ENCODE results near the gene RPL29. TPM values are rescaled to one million over a fixed set of nuclear protein-coding genes. Genes with fewer than 3 reads are reported as not detected.

Gene RPL29
- total and polyA plus RNA-seq, 2 of the 13 experiments (the other 11 are each of a cell fraction or from before 2014, with no cell fraction given), result 1,348 to 2,263 TPM

DNA sequence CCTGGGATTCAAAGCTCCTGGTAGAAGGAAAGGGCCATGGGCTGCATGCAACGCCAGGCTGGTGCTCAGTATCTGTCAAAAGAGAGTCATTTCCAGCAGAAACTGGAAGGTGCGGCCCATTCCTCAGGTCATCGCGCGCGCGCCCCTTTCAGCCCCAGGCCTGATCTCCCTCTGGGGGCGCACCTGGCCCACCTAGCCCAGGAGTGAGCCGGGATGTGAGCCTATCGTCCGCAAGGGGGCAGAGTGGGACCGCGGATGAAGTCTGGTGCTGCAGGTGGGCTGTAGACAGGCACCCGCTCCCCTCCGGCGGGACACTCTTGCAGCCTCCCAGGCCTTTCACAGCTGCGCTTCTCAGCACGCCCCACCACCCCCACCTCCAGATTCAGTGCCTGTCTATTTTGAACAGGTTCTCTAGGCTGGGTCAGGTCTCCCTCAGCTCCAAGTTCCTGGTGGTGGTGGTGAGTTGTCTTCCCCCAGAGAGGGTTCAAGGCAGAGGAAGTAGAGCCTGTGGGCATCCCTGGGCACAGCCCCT, 5.8 kb upstream of the RPL29 start (continued):
- TF ChIP-seq, protein P1, sequence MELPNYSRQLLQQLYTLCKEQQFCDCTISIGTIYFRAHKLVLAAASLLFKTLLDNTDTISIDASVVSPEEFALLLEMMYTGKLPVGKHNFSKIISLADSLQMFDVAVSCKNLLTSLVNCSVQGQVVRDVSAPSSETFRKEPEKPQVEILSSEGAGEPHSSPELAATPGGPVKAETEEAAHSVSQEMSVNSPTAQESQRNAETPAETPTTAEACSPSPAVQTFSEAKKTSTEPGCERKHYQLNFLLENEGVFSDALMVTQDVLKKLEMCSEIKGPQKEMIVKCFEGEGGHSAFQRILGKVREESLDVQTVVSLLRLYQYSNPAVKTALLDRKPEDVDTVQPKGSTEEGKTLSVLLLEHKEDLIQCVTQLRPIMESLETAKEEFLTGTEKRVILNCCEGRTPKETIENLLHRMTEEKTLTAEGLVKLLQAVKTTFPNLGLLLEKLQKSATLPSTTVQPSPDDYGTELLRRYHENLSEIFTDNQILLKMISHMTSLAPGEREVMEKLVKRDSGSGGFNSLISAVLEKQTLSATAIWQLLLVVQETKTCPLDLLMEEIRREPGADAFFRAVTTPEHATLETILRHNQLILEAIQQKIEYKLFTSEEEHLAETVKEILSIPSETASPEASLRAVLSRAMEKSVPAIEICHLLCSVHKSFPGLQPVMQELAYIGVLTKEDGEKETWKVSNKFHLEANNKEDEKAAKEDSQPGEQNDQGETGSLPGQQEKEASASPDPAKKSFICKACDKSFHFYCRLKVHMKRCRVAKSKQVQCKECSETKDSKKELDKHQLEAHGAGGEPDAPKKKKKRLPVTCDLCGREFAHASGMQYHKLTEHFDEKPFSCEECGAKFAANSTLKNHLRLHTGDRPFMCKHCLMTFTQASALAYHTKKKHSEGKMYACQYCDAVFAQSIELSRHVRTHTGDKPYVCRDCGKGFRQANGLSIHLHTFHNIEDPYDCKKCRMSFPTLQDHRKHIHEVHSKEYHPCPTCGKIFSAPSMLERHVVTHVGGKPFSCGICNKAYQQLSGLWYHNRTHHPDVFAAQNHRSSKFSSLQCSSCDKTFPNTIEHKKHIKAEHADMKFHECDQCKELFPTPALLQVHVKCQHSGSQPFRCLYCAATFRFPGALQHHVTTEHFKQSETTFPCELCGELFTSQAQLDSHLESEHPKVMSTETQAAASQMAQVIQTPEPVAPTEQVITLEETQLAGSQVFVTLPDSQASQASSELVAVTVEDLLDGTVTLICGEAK (IDR thresholded peaks at IDR 0.05), result no peak
- TF ChIP-seq, protein P1 (CRISPR knock-in tag; IDR thresholded peaks at IDR 0.05), result no peak
- TF ChIP-seq KMT2A (CRISPR knock-in tag; IDR thresholded peaks at IDR 0.05) (no peak), ZNF678 (CRISPR knock-in tag; IDR thresholded peaks at IDR 0.05) (no peak), HHEX (CRISPR knock-in tag; IDR thresholded peaks at IDR 0.05) (no peak), ZNF337 (CRISPR knock-in tag; IDR thresholded peaks at IDR 0.05; ENCODE audit: borderline replicate concordance, low read depth) (no peak), TCF7L2 (IDR thresholded peaks at IDR 0.05; ENCODE audit: low read depth, low read length) (no peak), XRCC5 (optimal IDR thresholded peaks at IDR 0.05; ENCODE audit: low read length) (peak; percentile 86), TEAD2 (CRISPR knock-in tag; IDR thresholded peaks at IDR 0.05) (no peak), POLR2AphosphoS2 (IDR thresholded peaks at IDR 0.05; ENCODE audit: low read depth, low read length) (no peak), FOXA1 (IDR thresholded peaks at IDR 0.05) (no peak), FOXA1 (CRISPR knock-in tag; IDR thresholded peaks at IDR 0.05) (no peak), NR2F2 (IDR thresholded peaks at IDR 0.05; ENCODE audit: borderline replicate concordance, low read depth) (no peak), AGO1 (IDR thresholded peaks at IDR 0.05; ENCODE audit: low read depth, low read length, poor library complexity, severe bottlenecking) (no peak)
- TF ChIP-seq, protein P2, sequence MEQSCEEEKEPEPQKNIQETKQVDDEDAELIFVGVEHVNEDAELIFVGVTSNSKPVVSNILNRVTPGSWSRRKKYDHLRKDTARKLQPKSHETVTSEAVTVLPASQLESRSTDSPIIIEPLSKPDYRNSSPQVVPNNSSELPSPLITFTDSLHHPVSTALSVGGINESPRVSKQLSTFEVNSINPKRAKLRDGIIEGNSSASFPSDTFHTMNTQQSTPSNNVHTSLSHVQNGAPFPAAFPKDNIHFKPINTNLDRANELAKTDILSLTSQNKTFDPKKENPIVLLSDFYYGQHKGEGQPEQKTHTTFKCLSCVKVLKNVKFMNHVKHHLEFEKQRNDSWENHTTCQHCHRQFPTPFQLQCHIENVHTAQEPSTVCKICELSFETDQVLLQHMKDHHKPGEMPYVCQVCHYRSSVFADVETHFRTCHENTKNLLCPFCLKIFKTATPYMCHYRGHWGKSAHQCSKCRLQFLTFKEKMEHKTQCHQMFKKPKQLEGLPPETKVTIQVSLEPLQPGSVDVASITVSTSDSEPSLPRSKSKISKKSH (CRISPR knock-in tag; IDR thresholded peaks at IDR 0.05; ENCODE audit: borderline replicate concordance), result no peak
- TF ChIP-seq, protein P3, sequence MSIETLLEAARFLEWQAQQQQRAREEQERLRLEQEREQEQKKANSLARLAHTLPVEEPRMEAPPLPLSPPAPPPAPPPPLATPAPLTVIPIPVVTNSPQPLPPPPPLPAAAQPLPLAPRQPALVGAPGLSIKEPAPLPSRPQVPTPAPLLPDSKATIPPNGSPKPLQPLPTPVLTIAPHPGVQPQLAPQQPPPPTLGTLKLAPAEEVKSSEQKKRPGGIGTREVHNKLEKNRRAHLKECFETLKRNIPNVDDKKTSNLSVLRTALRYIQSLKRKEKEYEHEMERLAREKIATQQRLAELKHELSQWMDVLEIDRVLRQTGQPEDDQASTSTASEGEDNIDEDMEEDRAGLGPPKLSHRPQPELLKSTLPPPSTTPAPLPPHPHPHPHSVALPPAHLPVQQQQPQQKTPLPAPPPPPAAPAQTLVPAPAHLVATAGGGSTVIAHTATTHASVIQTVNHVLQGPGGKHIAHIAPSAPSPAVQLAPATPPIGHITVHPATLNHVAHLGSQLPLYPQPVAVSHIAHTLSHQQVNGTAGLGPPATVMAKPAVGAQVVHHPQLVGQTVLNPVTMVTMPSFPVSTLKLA (IDR thresholded peaks at IDR 0.05), result no peak
- TF ChIP-seq, protein P4, sequence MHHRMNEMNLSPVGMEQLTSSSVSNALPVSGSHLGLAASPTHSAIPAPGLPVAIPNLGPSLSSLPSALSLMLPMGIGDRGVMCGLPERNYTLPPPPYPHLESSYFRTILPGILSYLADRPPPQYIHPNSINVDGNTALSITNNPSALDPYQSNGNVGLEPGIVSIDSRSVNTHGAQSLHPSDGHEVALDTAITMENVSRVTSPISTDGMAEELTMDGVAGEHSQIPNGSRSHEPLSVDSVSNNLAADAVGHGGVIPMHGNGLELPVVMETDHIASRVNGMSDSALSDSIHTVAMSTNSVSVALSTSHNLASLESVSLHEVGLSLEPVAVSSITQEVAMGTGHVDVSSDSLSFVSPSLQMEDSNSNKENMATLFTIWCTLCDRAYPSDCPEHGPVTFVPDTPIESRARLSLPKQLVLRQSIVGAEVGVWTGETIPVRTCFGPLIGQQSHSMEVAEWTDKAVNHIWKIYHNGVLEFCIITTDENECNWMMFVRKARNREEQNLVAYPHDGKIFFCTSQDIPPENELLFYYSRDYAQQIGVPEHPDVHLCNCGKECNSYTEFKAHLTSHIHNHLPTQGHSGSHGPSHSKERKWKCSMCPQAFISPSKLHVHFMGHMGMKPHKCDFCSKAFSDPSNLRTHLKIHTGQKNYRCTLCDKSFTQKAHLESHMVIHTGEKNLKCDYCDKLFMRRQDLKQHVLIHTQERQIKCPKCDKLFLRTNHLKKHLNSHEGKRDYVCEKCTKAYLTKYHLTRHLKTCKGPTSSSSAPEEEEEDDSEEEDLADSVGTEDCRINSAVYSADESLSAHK (CRISPR knock-in tag; IDR thresholded peaks at IDR 0.05; ENCODE audit: borderline replicate concordance), result no peak

Measured in HepG2 (cell line).